Bronchial epithelial cell (primary cell): ENCODE results near the gene SART3. TPM values are rescaled to one million over a fixed set of nuclear protein-coding genes. Genes with fewer than 3 reads are reported as not detected.

Experiments
- DNase-seq: peaks from one replicate; pipeline ENCODE4 v3.0.0-alpha.2; 2010; ENCODE audit warnings: low read depth
- FAIRE-seq: peaks from 2 replicates; lab custom pipeline; 2011; peaks lifted over from hg19 to GRCh38; lab: Jason Lieb, UNC
- H3K27me3 ChIP-seq: 2 replicates; pipeline ENCODE4 v1.5.1; 2011; ENCODE audit warnings: low read length; ENCODE audit not compliant: control insufficient read depth, insufficient read depth
- H3K36me3 ChIP-seq: 2 replicates; pipeline ENCODE4 v1.5.1; 2011; ENCODE audit warnings: low read length; ENCODE audit not compliant: control insufficient read depth, insufficient read depth
- H3K4me3 ChIP-seq: 2 replicates; pipeline ENCODE4 v1.5.1; 2011; ENCODE audit warnings: mild to moderate bottlenecking, low read depth, low read length, control low read depth
- total RNA-seq: library from RNA; depleted of rRNA; stranded (reverse); fragments of >200 nt; gene quantifications from 2 replicates; pipeline ENCODE4 v1.2.1, GENCODE V29; 2014
- TF ChIP-seq, protein P1 (sequence below): IDR thresholded peaks from 2 replicates; pipeline ENCODE4 v1.5.1; 2011; ENCODE audit warnings: mild to moderate bottlenecking, moderate library complexity, low read length, control low read depth, inconsistent platforms; ENCODE audit not compliant: insufficient read depth, severe bottlenecking

SART3 gene
- total RNA-seq, 1 donor from 2014 or later, result 41.6 TPM

DNA sequence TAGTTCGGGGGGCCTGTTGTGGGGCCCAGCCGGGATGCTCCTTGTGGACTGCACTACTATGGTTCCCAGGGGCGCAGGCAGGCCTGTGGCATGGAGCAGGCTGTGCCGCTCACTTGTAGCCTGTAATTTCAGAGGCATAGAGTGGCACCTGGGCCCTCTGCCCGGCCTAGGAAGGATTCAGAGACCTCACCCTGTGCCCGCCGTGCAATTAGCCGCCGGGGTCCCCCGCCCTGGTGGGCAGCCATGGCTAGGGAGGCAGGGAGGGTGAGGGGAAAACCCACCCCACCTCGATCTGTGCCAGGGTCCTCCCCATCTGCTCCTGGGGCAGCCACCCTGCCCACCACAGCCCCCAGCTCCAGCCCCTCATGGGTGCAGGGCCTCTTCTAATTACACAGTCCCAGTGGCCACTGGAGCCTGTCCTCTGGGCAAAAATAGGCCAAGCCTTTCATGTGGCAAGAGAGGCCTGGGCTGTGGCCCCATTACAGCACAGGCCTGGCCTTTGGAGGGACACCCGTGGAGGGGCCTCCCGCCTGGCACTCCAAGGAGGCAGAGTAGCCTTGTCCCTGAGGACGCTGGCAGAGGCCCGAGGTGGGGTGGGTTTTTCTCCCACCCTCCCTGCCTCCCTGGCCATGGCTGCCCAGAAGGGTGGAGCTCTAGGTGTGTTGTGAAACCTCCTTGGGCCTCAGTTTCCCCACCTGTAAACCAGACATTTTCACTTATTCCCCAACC is 42.2 kb upstream of the SART3 start:
- FAIRE-seq (no peak), DNase-seq (no peak)
- TF ChIP-seq, protein P1, sequence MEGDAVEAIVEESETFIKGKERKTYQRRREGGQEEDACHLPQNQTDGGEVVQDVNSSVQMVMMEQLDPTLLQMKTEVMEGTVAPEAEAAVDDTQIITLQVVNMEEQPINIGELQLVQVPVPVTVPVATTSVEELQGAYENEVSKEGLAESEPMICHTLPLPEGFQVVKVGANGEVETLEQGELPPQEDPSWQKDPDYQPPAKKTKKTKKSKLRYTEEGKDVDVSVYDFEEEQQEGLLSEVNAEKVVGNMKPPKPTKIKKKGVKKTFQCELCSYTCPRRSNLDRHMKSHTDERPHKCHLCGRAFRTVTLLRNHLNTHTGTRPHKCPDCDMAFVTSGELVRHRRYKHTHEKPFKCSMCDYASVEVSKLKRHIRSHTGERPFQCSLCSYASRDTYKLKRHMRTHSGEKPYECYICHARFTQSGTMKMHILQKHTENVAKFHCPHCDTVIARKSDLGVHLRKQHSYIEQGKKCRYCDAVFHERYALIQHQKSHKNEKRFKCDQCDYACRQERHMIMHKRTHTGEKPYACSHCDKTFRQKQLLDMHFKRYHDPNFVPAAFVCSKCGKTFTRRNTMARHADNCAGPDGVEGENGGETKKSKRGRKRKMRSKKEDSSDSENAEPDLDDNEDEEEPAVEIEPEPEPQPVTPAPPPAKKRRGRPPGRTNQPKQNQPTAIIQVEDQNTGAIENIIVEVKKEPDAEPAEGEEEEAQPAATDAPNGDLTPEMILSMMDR, result no peak
- no peaks in the 10 kb centered on the region for H3K36me3 ChIP-seq
- no peaks in the 10 kb centered on the region for H3K27me3 ChIP-seq
- H3K4me3 ChIP-seq, result no peak overlapping the region

DNA sequence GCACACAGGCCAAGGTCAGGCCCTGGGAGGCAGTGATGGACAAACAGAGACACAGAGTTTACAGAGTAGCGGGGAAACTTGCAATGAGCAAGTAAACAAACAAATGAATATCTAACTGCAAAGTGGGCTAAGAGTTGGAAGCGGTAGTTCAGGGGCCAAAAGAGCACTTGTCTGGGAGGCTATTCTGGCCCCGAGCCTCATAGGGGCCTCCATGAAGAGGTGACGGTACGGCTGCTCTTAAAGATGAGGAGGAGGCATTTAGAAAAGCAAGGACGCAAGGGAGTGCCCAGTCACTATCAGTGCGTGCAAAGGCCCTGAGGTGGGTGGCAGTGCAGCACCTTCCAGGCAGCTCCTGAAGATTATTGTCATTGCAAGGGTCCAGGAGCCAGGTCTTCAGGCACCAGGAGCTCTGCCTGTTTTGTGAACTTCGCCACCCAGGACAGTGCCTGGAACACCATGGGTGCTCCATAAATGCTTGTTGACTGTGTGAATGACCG is 41.3 kb upstream of the SART3 start:
- TF ChIP-seq, protein P1, result no peak

DNA sequence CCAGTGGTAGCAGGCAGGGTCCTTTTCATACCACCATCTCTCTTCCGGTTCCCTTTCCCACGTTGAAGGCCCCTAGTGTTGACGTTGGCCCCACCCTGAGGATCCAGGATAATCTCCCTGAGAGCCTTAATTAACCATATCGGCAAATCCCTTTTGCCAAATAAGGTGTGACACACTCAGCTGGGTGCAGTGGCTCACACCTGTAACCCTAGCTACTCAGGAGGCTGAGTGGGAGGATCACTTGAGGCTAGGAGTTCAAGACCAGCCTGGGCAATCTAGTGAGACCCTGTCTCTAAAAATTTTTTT is 39.7 kb upstream of the SART3 start:
- TF ChIP-seq, protein P1, result no peak

More for the DNA sequence above, 41.3 kb upstream of the SART3 start:
- FAIRE-seq (no peak), DNase-seq (no peak)
- H3K4me3 ChIP-seq, result no peak overlapping the region
- H3K36me3 ChIP-seq, result no peaks in the 10 kb centered on the region
- H3K27me3 ChIP-seq, result no peaks in the 10 kb centered on the region

DNA sequence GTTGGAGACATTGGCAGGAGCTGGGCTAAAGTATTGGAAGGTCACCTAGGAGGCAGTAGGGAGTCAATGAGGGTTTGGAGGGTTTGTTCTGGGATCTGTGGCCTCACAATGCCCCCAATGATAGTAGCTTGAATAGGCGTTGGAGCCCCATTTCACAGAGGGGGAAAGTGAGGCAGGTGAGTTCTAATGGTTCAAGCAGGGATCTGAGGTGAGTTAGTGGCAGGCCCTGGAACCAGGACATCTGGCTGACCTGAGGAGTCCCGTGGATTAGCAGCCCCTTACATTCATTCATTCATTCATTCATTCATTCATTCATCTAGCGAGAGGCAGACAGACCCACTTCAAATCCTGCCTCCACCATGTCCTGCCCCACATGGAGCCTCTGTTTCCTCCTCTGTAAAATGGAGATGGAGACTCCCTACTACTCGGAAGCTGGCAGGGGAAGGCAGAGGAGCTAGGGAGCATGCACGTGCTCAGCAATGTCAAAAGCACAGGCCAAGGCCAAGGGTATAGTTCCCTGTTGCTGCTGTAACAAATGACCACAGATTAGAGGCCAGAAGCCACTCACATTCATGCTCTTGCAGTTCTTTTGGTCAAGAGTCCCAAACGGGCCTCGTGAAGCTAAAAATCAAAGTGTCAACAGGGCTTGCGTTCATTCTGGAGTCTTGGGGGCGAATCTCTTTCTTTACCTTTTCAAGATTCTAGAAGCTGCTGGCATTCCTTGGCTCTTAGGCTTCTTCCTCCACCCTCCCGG is 39.2 kb upstream of the SART3 start:
- FAIRE-seq, result no peak
- DNase-seq, result no peak

More for the DNA sequence above, 39.7 kb upstream of the SART3 start:
- FAIRE-seq (no peak), DNase-seq (no peak)
- H3K27me3 ChIP-seq, result no peaks in the 10 kb centered on the region
- no peaks in the 10 kb centered on the region for H3K36me3 ChIP-seq
- H3K4me3 ChIP-seq, result no peak overlapping the region

DNA sequence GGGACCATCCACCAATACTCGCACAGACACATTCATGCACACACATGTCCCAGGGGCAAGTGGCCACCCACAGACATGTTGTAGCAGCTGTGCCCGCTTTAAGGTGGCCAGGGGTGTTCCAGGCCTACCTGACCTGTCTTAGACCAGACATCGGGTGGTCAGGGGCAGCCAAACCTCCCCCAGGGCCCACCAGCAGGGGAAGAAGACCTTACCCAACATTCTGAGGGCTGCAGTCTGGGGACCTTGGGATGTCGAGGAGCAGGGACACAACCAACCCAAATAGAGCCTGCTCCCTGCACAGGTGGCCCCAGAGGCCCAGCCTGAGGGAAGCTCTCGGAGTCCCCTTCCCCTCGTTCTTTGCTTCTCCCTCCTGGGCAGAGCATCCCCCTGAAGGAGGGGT is 38.6 kb upstream of the SART3 start:
- DNase-seq (no peak), FAIRE-seq (no peak)
- no peak overlapping the region for H3K4me3 ChIP-seq
- H3K27me3 ChIP-seq, result no peaks in the 10 kb centered on the region
- TF ChIP-seq, protein P1, result no peak
- H3K36me3 ChIP-seq, result no peaks in the 10 kb centered on the region

More for the DNA sequence above, 39.2 kb upstream of the SART3 start:
- H3K4me3 ChIP-seq, result no peak overlapping the region
- no peaks in the 10 kb centered on the region for H3K36me3 ChIP-seq
- TF ChIP-seq, protein P1, result no peak
- no peaks in the 10 kb centered on the region for H3K27me3 ChIP-seq
